Stimulated activated memory B cell treated with anti-CD40 and anti-IgM and Interleukin-4, amounts not matched to agents 10 μg/mL and 1 μg/mL and 100 μg/mL, for 72 hours (primary cell): Measurements from ENCODE around the gene ATP8B1.

Source experiments
- ATAC-seq: fragments of 150-1000 bp; cut with Tn5 transposase; 2 replicates; pipeline ENCODE4 v1.10.0; 2021
- H3K27ac Mint-ChIP-seq: one replicate; pipeline ENCODE4 v1.8.0; 2022; ENCODE audit warnings: mild to moderate bottlenecking, mixed read lengths
- H3K27me3 Mint-ChIP-seq: one replicate; pipeline ENCODE4 v1.8.0; 2022; ENCODE audit warnings: mixed read lengths
- H3K36me3 Mint-ChIP-seq: one replicate; pipeline ENCODE4 v1.8.0; 2022; ENCODE audit warnings: mixed read lengths
- H3K4me1 Mint-ChIP-seq: one replicate; pipeline ENCODE4 v1.8.0; 2022; ENCODE audit warnings: mixed read lengths
- H3K4me3 Mint-ChIP-seq: one replicate; pipeline ENCODE4 v1.8.0; 2022; ENCODE audit warnings: mild to moderate bottlenecking, moderate library complexity, mixed read lengths
- H3K9me3 Mint-ChIP-seq: one replicate; pipeline ENCODE4 v1.8.0; 2022; ENCODE audit warnings: mixed read lengths

ATP8B1 gene

DNA sequence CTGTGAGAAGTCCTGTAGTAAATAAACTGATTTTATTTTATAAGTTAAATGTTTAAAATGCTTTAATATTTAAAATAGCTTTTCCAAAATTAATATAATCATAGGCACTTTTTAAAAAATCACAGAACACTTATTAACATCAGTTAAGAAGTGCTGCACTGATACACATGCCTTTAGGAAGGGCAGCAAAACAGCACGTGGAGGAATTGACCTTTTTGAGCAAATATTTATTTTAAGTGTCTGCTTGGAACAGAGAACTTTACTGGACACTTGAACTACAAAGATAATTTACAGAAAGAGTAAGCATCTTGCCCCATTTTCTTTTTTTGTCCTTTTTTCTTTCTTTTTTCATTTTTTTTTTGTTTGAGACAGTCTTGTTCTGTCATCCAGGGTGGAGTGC is 93.8 kb downstream of the ATP8B1 start:
- no peak for ATAC-seq
- Mint-ChIP-seq H3K9me3 (peaks cover 2% of the 10 kb centered on the region), H3K27me3 (no peaks in the 10 kb centered on the region), H3K4me1 (peaks cover 16% of the 10 kb centered on the region), H3K27ac (no peak overlapping the region), H3K4me3 (no peak overlapping the region), H3K36me3 (peaks cover 39% of the 10 kb centered on the region)

GRCh38 chr18:57708288-57708687 is 94.8 kb downstream of the ATP8B1 start:
- H3K36me3 Mint-ChIP-seq = peaks cover 35% of the 10 kb centered on the region
- H3K27ac Mint-ChIP-seq = no peak overlapping the region
- no peak overlapping the region for H3K4me3 Mint-ChIP-seq
- H3K9me3 Mint-ChIP-seq = no peaks in the 10 kb centered on the region
- H3K4me1 Mint-ChIP-seq = peaks cover 16% of the 10 kb centered on the region
- ATAC-seq = no peak
- no peaks in the 10 kb centered on the region for H3K27me3 Mint-ChIP-seq

DNA sequence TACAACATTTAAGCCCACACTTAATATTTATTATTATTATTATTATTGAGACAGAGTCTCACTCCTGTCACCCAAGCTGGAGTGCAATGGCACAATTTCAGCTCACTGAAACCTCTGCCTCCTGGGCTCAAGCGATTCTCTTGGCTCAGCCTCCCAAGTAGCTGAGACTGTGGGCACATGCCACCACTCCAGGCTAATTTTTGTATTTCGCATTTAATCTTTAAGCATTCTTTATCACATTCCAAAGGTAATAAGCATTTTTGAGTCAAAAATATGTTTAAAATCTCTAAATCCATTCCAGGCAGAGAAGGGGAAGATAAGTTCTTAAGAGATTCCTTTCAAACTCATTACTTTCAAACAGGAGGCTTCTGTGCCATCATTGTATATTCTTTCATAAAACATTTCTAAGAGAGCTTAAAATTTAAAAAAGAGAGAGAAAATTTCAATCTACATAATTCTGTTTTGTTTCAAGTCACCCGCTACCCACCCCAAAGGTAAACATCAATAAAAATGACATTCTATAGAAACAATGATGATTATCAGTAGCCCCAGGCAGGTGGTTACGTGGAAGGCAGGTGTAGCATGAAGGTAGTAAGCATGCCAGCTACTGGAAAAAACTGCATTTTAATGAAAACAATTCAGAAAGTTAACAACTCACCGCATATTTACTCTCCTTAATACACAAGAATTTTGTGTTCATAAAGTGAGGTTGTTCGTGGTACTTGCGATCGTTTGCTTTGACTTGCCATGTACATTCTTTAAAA is 97.1 kb downstream of the ATP8B1 start:
- Mint-ChIP-seq H3K27ac (no peak overlapping the region), H3K4me1 (peaks cover 16% of the 10 kb centered on the region), H3K36me3 (peaks cover 34% of the 10 kb centered on the region), H3K9me3 (no peaks in the 10 kb centered on the region), H3K4me3 (no peak overlapping the region), H3K27me3 (no peaks in the 10 kb centered on the region)
- ATAC-seq = no peak

DNA sequence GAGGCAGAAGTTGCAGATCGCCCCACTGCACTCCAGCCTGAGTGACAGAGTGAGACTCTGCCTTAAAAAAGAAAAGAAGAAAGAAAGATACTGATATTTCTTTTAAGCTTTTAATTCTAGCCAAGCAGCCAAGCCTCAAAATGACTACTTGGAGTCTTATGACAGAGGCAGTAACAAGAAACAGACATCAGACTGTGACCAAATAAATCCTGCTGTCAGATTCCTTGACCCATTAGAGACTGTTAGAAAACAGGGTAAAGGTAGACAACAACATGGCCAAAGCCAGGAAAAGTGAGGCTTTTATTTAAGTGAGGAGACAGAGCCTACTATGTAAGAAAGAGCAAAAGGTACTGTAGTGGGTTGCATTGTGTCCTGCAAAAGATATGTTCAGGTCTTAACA is 98.1 kb downstream of the ATP8B1 start:
- ATAC-seq = no peak
- H3K27me3 Mint-ChIP-seq = no peaks in the 10 kb centered on the region
- no peak overlapping the region for H3K27ac Mint-ChIP-seq
- peaks cover 27% of the 10 kb centered on the region for H3K36me3 Mint-ChIP-seq
- peaks cover 9% of the 10 kb centered on the region for H3K4me1 Mint-ChIP-seq
- no peak overlapping the region for H3K4me3 Mint-ChIP-seq
- no peaks in the 10 kb centered on the region for H3K9me3 Mint-ChIP-seq

DNA sequence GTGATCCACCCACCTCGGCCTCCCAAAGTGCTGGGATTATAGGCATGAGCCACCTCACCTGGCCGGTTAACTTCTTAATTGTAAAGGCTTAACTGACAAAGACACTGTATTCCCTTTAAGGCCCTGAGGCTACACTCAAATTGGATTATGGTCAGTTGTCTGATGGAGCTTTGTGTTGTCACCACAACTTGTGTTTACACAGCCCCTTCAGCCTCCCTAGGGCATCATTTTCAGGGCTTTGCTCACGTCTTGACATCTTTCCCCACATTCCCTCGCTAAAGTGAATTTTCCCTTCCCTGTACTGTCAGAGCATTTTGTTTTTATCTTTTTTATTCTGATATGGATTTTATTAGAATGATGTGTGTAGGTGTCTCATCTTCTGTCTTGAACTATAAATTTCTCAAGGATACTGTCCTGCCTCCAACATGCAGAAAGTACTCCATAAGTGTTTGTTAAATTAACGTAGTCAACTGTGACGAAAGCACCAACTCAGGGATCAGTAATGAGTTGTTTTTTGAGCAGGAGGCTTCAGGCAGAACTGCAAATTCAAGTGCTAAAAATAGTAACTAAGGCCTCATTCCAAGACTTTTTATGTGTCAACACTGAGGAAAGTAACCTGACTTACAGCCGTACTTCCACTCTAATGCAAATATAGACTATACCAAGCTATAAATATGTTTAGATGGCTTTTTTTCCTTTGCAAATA is 104.4 kb downstream of the ATP8B1 start:
- no peaks in the 10 kb centered on the region for H3K27me3 Mint-ChIP-seq

DNA sequence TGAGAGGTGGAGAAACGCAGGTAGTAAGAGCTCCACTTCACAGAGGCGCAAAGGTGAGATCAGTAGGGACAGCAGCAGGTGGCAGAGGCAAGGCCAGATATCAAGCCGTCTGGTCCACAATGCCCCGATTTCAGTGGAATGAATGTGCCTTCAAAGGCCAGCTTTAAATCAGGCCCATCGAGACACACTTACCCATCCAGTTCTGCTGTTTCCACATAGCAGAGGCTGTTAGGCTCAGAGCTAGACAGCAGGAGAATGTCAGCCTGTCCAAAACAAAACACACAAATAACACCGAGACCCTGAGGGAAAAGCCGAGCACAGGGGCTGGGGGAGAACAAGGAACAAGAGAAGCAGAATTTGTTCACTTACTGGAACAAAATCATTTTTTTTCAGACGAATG is 105.7 kb downstream of the ATP8B1 start:
- H3K27ac Mint-ChIP-seq = no peak overlapping the region
- peaks cover 12% of the 10 kb centered on the region for H3K4me1 Mint-ChIP-seq
- H3K4me3 Mint-ChIP-seq = no peak overlapping the region

More for the DNA sequence above, 104.4 kb downstream of the ATP8B1 start:
- Mint-ChIP-seq H3K4me3 (no peak overlapping the region), H3K9me3 (no peaks in the 10 kb centered on the region), H3K36me3 (peaks cover 5% of the 10 kb centered on the region), H3K4me1 (peaks cover 9% of the 10 kb centered on the region), H3K27ac (no peak overlapping the region)
- no peak for ATAC-seq

GRCh38 chr18:57696271-57696670 is 106.8 kb downstream of the ATP8B1 start:
- Mint-ChIP-seq H3K27me3 (no peaks in the 10 kb centered on the region), H3K27ac (no peak overlapping the region), H3K36me3 (peaks cover 12% of the 10 kb centered on the region), H3K4me1 (peaks cover 19% of the 10 kb centered on the region), H3K9me3 (no peaks in the 10 kb centered on the region), H3K4me3 (no peak overlapping the region)
- no peak for ATAC-seq

More for the DNA sequence above, 105.7 kb downstream of the ATP8B1 start:
- no peak for ATAC-seq
- Mint-ChIP-seq H3K9me3 (no peaks in the 10 kb centered on the region), H3K27me3 (no peaks in the 10 kb centered on the region), H3K36me3 (peaks cover 5% of the 10 kb centered on the region)

DNA sequence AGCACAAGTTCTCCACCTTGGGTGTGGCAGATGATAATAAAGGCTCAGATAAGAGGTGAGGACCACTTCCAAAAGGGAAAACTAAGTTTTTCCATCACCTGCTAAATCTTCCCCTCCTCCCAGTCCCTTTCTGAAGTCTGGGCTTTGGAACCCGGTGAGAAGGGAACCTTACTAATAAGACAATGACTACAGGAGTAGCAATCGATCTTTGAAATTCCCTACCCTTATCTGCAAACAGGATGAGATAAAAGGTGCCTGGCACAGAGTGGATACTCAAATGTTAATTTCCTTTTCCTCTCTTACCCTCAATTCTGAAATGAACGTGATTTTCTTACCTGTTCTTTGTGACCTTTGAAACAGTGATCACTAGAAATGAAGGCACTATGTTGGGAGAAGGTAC is 111.8 kb downstream of the ATP8B1 start:
- Mint-ChIP-seq H3K36me3 (peaks cover 26% of the 10 kb centered on the region), H3K27ac (peak overlapping the region; percentile 34), H3K4me1 (peaks cover 45% of the 10 kb centered on the region), H3K27me3 (no peaks in the 10 kb centered on the region), H3K4me3 (no peak overlapping the region), H3K9me3 (no peaks in the 10 kb centered on the region)
- ATAC-seq = no peak

- Mint-ChIP-seq H3K27ac (no peak overlapping the region), H3K27me3 (no peaks in the 10 kb centered on the region), H3K36me3 (peaks cover 26% of the 10 kb centered on the region), H3K4me1 (peaks cover 53% of the 10 kb centered on the region), H3K4me3 (no peak overlapping the region), H3K9me3 (no peaks in the 10 kb centered on the region)
- no peak for ATAC-seq
Measured at GRCh38 chr18:57687970-57688369, 115.1 kb downstream of the ATP8B1 start.

GRCh38 chr18:57683470-57683869 is 119.6 kb downstream of the ATP8B1 start:
- peaks cover 14% of the 10 kb centered on the region for H3K36me3 Mint-ChIP-seq
- H3K4me3 Mint-ChIP-seq = no peak overlapping the region
- ATAC-seq = no peak
- no peaks in the 10 kb centered on the region for H3K27me3 Mint-ChIP-seq
- H3K9me3 Mint-ChIP-seq = no peaks in the 10 kb centered on the region
- peaks cover 39% of the 10 kb centered on the region for H3K4me1 Mint-ChIP-seq
- H3K27ac Mint-ChIP-seq = no peak overlapping the region

DNA sequence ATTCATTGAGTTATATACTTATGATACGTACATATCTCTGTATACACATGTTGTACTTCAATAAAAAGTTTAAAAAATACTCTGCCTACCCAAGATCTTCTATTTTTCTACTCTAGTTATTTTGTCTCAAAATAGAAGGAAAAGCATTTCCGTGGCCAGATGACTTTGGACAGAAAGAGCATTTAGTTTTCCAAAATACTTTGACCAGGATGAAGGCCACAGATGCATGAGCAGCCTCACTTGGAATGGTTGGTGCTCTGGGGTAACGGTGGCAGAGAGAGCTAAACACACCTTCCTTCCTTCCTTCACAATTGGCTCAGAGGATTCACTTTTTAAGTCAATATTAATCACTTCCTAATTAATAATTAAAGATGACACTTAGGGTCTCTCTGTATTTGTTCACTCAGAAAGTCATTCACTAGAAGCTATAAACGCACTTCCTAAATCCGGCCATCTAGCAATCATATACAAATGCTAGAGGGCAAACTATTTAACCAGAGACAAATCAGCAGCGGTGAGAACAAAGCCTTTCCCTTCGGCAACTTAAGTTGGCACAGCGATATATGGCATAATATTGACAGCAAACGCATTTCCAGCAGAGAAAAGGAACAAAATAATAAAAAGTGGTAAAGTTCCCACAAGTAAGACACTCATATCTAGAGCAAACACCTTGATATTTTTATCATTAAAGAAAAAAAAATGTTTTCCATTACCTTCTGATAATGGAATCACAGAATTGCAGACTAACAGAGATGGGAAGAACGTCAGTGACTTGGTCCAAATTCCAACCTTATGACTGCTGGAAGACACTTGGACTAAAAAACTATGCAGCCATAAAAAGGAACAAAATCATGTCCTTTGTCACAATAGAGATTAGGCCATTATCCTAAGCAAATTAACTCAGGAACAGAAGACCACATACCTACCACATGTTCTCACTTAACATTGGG is 125.6 kb downstream of the ATP8B1 start:
- H3K27ac Mint-ChIP-seq = no peak overlapping the region
- ATAC-seq = no peak
- H3K9me3 Mint-ChIP-seq = no peaks in the 10 kb centered on the region
- peaks cover 36% of the 10 kb centered on the region for H3K36me3 Mint-ChIP-seq
- H3K4me1 Mint-ChIP-seq = peaks cover 23% of the 10 kb centered on the region
- H3K27me3 Mint-ChIP-seq = no peaks in the 10 kb centered on the region
- no peak overlapping the region for H3K4me3 Mint-ChIP-seq

- H3K36me3 Mint-ChIP-seq = peaks cover 42% of the 10 kb centered on the region
- H3K4me1 Mint-ChIP-seq = peaks cover 14% of the 10 kb centered on the region
- H3K27me3 Mint-ChIP-seq = no peaks in the 10 kb centered on the region
- no peak for ATAC-seq
- H3K4me3 Mint-ChIP-seq = no peak overlapping the region
- peaks cover 5% of the 10 kb centered on the region for H3K9me3 Mint-ChIP-seq
- peak overlapping the region; percentile 33 for H3K27ac Mint-ChIP-seq
Measured at GRCh38 chr18:57674891-57675290, 128.2 kb downstream of the ATP8B1 start.

- peaks cover 26% of the 10 kb centered on the region for H3K36me3 Mint-ChIP-seq
- H3K4me3 Mint-ChIP-seq = no peak overlapping the region
- peaks cover 36% of the 10 kb centered on the region for H3K4me1 Mint-ChIP-seq
- H3K27ac Mint-ChIP-seq = no peak overlapping the region
- no peaks in the 10 kb centered on the region for H3K27me3 Mint-ChIP-seq
- no peak for ATAC-seq
- peaks cover 5% of the 10 kb centered on the region for H3K9me3 Mint-ChIP-seq
Measured at GRCh38 chr18:57670046-57670445, 133.1 kb downstream of the ATP8B1 start.

GRCh38 chr18:57668021-57668420 is 135.1 kb downstream of the ATP8B1 start:
- H3K36me3 Mint-ChIP-seq = peaks cover 24% of the 10 kb centered on the region
- H3K4me3 Mint-ChIP-seq = no peak overlapping the region
- H3K4me1 Mint-ChIP-seq = peaks cover 51% of the 10 kb centered on the region
- H3K27me3 Mint-ChIP-seq = no peaks in the 10 kb centered on the region
- H3K9me3 Mint-ChIP-seq = peaks cover 5% of the 10 kb centered on the region
- no peak for ATAC-seq
- H3K27ac Mint-ChIP-seq = no peak overlapping the region

DNA sequence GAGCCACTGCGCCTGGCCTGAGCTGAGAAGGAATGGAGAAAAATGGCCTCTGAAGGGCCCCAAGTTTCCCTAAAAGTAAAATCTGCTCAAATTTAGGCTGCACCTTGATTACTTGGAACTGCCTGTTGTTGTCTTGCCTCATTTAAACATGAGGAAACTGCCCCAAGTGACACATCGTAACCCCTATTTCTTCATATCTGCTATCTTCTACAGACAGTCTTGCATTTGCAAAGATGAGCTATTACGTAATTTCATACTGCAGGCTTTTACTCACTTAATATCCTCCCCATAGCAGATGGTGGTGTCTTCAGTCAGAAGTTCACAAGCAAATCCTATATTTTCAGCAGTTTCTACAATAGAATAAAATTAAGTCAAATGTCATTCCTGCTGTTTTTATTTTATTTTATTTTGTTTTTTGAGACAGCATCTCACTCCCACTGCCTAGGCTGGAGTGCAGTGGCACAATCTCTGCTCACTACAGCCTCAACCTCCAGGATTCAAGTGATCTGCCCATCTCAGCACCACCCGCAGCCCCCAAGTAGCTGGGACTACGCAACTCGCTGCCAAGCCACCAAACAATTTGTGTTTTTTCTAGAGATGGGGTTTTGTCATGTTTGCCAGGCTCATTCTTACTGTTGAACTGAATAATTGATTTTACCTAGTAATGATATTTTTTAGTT is 136.2 kb downstream of the ATP8B1 start:
- Mint-ChIP-seq H3K9me3 (peaks cover 2% of the 10 kb centered on the region), H3K27me3 (no peaks in the 10 kb centered on the region), H3K4me3 (no peak overlapping the region), H3K4me1 (peaks cover 56% of the 10 kb centered on the region), H3K36me3 (peaks cover 21% of the 10 kb centered on the region), H3K27ac (no peak overlapping the region)
- ATAC-seq = no peak
